GM19193 (cell line): Measurements from ENCODE around the gene FXR1.

Source experiments
- POLR2A ChIP-seq: IDR thresholded peaks from 4 replicates; pipeline ENCODE4 v1.6.1; 2011; ENCODE audit not compliant: insufficient read depth, insufficient read length; ENCODE audit errors: extremely low read depth

FXR1 gene

DNA sequence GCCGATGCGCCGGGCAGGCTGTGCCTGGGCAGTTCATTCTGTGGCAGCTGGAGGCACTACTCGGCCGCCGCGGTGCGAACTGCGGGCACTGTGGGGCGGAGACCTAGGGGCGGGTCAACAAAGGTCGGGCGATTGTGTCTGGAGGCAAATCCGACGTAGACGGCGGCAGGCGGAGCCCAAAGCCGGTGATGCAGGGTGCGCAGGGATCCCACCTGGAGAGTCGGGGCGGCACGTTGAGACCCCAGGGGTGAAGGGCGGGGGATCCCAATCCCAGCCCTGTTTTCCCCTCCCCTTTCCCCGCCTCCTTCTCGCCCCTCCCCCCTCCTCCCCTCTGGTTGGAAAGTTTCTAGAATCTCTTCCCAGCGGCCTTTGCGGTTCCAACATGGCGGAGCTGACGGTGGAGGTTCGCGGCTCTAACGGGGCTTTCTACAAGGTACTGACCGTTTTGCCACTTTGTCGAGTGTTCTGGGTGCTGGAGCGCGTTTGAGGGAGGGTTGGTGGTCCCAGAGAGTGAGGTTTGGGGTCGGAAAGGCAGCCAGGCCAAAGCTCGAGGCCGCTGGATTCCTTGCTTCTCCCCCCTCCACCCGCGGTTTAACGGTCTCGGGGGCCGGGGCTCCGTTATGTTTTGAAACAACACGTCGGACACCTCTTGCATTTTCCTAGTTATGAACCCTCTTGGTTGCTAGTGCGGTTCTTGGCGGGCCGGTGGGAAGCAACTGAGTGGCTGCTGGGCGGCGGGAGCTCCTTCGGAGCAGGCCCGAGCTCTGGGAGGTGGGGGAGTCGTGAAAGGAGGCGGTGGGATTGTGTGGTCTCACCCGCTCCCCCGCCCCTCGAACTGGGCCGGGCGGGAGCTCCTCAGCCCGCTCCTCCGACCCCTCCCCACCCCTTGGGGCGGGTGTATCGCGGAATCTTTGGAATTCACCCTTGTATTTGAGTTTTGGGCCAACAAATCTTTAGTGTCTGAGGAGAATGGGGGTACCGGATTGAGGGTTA, at the start of gene FXR1:
Gene FXR1, plus strand, starts transcription at position 367 of the 993 bp plus-strand sequence. Its CDS starts 16 bp downstream, at position 383.
- TF ChIP-seq POLR2A: peak; percentile 89

DNA sequence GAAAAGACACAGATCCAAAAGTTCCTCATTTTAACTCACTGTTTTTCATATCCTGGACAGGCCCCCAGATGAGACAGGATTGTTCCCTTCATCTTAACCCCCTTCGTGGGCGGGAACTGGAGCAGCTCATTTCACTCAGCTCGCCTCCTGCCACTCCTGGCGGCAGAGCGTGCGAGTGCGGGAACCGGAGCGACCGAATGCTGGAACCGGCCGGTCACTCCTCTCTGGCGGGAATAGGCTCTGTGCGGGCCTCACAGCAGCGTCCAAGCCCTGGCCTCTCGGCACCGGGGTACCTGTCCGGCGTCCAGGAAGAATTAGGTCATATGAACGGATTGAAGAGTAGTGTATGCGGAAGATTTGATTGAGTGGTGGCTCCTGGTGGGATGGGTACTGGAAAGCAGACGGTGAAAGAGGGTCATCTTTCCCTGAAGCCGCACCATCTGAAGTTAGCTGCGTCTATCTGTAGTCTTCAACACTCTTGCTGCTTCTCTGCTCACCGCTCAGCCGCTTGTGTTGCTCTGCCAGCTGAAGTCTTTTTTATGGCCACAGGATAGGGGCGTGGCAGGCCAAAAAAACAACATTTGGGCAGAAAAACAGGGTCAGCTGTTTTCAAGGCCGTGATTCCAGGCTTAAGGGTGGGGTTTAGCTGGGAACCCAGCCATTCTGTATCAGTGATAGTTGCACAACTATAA, 42.3 kb upstream of the FXR1 start:
- TF ChIP-seq POLR2A: no peak

DNA sequence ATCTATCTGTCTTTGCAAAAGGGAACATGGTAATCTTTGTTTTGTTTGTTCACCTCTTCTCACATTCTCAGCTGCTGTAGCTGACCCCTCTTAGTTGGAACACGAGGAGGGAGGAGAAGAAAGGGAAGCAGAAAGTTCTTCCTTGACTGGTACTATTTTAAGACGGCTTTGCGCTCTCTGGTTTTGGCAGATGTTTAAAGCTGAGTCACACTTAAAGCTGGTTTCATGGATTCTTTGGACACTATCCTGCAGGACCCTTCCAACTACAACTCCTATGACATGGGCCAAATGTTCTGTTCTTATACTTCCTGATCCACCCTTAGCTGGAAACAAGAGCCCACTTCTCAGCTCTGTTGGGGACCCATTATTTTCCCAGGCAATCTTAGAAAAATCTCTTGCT, 40.6 kb upstream of the FXR1 start:
- no peak for TF ChIP-seq POLR2A

DNA sequence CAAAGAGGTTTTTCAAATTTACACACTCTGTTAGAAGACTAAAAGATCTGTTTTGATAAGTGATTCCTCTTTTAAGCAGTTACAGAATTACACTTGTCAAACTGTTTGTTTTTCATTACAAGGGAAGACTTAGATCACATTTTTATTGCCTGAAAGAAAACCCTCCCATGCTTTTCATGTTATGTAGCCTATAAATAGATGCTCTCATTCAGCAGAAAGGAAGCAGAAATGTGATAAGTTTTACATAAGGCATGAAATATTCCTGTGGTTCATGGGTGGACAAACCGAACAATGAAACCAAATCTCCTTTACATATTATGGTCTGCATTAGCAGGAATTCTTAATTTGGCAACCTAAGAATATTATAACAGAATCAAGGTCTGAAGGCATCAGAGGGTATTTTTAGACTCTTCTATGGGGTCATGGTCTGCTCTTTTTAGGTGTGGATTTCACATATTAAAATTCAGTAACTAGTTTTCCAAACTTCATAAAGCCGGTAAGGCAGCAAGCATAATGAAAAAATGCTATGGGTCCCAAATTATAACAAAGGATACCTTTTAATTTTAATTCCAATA, 37.3 kb upstream of the FXR1 start:
- no peak for TF ChIP-seq POLR2A

DNA sequence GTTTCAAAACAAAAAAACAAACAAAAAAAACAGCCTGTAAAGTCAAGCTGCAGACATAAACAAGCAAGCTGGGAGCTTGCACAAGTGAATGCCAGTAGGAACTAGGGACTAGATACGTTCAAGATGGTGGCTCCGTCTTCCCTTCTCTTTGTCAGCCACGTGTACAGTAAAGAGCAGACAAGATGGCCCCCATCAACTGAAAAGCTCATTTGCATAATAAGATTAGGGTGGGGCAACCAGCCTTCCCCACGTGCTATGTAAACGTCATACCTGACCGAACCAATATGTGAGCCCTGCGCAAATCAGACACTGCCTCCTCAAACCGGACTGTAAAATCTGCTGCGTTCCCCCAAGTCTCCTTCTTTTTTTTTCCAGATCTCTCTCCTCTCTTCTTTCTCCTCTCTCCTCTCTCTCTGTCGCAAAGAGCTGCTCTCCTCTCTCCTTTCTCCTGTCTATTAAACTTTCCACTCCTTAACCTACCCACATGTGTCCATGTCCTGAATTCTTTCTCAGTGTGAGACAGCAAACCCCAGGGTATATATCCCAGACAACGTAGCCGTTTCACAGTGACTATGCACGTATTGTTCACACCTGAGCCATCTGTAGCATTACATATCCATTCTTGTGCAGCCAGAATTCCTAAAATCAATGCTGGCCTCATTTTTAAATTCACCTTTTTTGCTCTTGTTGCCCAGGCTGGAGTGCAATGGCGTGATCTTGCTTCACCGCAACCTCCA, 31.2 kb upstream of the FXR1 start:
- TF ChIP-seq POLR2A: no peak

DNA sequence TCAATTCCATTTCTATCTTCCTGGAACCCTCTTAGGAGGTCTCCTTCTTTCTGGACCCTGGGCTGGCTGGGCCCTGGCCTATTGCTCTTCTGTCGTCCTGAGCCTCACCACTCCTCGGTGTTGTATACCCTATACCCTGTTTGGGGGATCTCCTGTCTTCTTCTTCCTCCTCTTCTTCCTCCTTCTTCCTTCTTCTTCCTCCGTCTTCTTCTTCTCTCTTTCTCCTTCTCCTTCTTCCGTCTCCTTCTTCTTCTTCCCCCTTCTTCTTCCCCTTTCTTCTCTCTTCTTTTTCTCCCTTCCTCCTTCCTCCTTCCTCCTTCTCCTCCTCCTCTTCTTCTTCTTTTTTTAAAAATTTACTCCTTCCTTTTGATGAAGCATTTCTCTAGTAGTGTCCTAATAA, 30.4 kb upstream of the FXR1 start:
- no peak for TF ChIP-seq POLR2A

DNA sequence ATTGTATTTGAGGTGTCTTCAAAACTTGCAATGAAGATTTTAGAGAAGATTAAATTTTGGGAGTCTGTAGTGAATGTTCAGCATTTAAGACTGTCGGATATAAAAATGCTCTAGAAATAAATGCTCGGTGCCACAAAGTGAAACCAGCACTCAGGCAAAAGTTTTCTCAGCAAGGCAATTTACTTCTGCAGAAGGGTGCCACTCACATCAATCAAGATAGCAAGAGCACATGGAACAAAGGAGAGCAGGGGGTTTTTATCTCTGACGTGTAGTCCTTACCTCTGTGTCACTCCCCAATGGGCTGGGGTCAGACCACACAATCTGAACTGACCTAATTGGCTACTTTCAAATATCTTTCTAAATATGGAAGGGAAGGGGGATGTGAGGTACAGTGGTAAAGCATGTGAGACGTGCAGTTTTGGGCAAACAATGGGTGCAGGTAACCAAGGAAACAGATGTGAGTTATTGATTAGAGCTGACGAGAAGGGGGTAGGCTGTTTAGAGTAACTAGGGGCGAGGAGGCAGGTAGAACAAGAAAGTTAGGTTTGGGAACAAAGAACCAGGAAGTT, 23.4 kb upstream of the FXR1 start:
- TF ChIP-seq POLR2A: no peak

DNA sequence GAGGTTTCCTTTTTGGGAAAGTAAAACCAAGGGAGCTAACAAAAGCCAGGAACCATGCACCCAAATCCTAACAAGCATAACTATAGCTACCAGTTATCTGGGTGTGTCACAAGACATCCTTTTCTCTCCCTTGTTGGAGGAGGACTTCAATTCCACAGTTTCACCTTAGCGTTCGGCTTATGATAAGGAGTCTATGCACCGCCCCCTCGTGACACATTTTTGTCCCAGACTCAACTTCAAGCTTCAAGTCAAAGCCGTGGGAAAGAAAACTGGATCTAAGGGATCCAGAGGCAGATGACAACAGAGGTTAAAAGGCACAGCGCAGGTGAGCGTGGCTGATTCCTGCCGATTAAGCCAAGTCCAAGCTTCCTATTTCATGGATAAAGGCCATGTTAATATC, 13.9 kb upstream of the FXR1 start:
- no peak for TF ChIP-seq POLR2A

DNA sequence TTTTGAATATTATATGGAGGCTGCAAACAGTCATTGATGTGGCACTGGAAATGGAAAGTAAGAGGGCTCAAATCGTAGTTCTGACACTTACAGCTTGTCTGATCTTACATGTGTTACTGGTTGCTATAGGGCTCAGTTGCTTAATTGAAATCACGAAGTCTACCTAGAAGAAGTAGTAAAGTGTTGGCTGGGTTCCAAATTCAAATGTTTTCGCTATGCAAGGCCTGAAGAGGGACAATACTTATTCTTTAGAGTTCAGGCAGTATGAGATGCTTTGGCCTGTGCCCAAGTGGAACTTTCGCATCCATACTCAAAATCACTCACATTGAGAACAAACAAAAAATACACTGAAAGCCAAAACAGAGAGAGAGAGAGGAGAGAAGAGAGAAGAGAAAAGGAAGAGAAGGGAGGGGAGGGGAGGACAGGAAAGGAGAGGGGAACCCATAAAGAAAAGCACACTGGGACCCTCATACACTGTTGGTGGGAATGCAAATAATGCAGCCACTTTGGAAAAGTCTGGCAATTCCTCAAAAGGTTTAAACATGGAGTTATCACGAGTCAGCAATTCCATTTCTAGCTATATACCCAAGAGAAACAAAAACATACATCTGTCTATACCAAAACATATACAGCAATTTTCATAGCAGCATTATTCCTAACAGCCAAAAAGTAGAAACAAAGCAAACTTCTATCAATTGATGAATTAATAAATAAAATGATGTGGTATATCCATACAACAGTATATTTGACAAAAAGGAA, 2.9 kb upstream of the FXR1 start:
- TF ChIP-seq POLR2A: no peak

DNA sequence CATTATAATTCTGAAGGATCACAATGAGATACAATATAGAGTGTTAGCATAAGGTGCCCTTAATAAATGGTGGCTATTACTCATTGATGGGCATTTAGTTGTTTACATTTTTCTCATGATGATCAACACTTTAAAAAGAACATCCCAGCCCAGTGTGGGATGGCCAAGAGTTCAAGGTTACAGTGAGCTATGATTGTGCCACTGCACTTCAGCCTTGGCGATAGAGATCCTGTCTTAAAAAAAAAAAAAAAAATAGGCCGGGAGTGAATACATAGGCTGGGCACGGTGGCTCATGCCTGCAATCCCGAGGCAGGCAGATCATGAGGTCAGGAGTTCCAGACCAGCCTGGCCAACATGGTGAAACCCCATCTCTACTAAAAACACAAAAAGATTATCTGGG, 1.6 kb upstream of the FXR1 start:
- TF ChIP-seq POLR2A: no peak

DNA sequence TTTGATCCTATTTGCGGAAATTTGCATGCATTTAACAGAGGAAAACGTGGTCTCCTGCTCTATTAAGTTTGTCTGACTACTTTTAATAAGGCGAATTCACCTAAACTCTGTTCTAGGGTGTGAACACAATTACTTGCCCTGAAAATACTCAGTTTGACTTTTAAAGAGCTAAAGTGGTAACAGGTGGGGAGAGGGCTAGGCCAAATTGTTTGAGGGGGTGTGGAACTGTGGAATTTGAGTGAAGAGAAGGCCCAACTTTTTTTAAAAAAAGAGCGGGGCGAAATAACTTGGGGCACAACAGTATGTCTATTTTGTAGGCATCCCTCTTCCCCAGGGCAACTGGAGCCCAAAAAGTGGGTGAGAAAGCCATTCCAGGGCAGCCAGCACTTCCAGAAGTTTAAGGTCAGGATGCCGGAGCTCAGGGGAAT, 580 bp upstream of the FXR1 start:
- no peak for TF ChIP-seq POLR2A

DNA sequence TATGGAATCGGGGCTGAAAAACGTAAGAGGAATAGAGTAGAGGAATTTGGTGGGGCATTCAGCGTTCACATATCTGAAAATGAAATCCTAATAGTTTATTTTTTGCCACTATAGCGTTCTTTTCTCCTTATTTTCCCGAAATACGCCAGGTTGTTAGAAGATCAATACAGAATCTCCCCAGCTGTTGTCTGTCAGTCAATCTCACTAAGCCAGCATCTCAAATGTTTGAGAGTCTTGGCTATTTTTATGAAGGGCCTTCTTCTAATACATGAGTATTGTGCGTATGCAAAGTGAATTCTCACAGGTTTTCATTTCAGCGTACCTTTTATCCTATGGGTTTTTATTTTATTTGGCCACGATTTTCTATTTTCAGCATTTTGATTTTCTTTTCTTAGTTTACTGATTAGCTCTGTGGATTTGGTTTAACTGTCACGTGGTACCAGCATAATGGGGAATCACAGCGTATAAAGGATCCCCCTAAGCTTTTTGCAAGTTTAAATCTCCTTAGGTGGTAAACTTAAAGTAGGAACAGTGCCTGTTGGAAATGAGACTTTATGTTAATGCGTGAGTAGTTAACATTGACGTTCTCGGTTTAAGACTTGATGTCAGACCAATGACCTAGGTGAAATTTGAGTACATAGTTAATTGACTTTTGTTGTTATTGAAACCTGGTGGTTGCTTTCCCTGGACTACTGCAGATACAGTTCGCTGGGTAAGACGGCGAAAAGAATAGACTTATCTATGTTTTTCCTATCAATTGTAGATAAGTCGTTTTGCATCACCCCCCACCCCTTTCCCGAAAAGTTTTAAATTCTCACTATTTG, 1.3 kb downstream of the FXR1 start:
- no peak for TF ChIP-seq POLR2A

DNA sequence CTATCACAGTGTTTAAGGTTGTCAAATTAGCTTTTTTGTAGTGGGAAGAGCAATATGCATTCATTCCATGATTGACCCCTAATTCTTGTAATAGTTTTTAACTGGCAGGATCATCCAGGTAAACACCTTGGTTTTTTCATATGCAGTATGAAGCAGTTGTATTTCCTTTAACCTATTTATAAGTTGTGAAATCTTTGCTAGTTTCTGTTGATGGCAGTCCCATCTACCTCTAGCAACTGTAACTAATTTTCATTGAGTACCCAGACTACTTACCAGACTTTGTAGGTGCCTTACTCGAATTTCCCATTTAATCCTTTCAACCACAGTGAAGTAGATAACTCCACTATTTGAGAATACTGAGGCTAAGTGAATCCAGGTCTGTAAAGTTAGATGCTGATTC, 6.1 kb downstream of the FXR1 start:
- TF ChIP-seq POLR2A: no peak
